GM12892 (cell line): ENCODE measurements around the gene PCNT.

Experiments used
- POLR2A ChIP-seq: IDR thresholded peaks from 2 replicates; pipeline ENCODE4 v1.6.1; 2011; ENCODE audit warnings: low read depth, low read length, control low read depth
- POLR2AphosphoS5 ChIP-seq: IDR thresholded peaks from 2 replicates; pipeline ENCODE4 v1.6.1; 2011; ENCODE audit warnings: low read depth, low read length, control low read depth
- TAF1 ChIP-seq: IDR thresholded peaks from 2 replicates; pipeline ENCODE4 v1.6.1; 2011; ENCODE audit warnings: low read depth, mild to moderate bottlenecking, control low read depth, low read length, borderline replicate concordance

DNA sequence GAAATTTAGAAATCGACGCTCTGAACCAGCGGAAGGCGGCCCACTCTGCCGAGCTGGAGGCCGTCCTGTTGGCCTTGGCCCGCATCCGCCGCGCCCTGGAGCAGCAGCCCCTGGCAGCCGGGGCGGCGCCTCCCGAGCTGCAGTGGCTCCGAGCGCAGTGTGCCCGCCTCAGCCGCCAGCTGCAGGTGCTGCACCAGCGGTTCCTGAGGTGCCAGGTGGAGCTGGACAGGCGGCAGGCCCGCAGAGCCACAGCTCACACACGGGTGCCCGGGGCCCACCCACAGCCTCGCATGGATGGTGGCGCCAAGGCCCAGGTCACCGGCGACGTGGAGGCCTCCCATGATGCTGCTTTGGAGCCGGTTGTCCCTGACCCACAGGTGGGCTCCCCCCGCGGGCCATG, 87.7 kb downstream of the PCNT start:
- TF ChIP-seq POLR2A (no peak), POLR2AphosphoS5 (no peak), TAF1 (no peak)
